A549 (cell line): ENCODE measurements around the gene NGB. TPM values are rescaled to one million over a fixed set of nuclear protein-coding genes. Genes with fewer than 3 reads are reported as not detected.

Source experiments
- ATAC-seq, 2 experiments: fragments of 200-7000 bp in 1 of 2; fragments of >200 bp in 1 of 2; cut with Nextera tagmentation in 1 of 2; cut with Tn5 transposase in 1 of 2; 3 replicates each; pipeline versions ENCODE4 v1.8.0 to v1.9.1; 2018 to 2020; ENCODE audit warnings: mild to moderate bottlenecking in 1 of 2, moderate library complexity in 1 of 2
- CTCF ChIA-PET: fragments of 300-600 bp; sonication (Branson Sonifier 250); formaldehyde crosslinking; extraction: SDS; loops from one replicate; lab custom pipeline; 2021; ENCODE audit warnings: antibody characterized with exemption, inconsistent platforms; lab: Yijun Ruan, JAX
- POLR2A ChIA-PET: fragments of 350-600 bp; formaldehyde crosslinking; extraction: SDS; loops from one replicate; lab custom pipeline; 2021; ENCODE audit warnings: antibody characterized with exemption, inconsistent platforms; lab: Yijun Ruan, JAX
- DNase-seq, 2 experiments: peaks; one replicate each; pipeline versions ENCODE4 v3.0.0 to v3.0.0-alpha.2; 2011 to 2016; ENCODE audit warnings: low read depth in 1 of 2, low spot score in 1 of 2
- FAIRE-seq: peaks from 2 replicates; lab custom pipeline; 2011; peaks lifted over from hg19 to GRCh38; lab: Jason Lieb, UNC
- H3K27ac ChIP-seq, 2 experiments: fragments of >200 bp; sonication (Bioruptor Twin); formaldehyde crosslinking; 3 replicates each; pipeline ENCODE4 v1.5.1; 2016 to 2017
- H3K4me1 ChIP-seq: fragments of >200 bp; sonication (Bioruptor Twin); formaldehyde crosslinking; 3 replicates; pipeline ENCODE4 v1.6.1; 2016
- H3K4me2 ChIP-seq: fragments of >200 bp; sonication (Bioruptor Twin); formaldehyde crosslinking; 3 replicates; pipeline ENCODE4 v1.6.1; 2016
- H3K4me3 ChIP-seq: fragments of >200 bp; sonication (Bioruptor Twin); formaldehyde crosslinking; 3 replicates; pipeline ENCODE4 v1.5.1; 2016
- H3K9me3 ChIP-seq: fragments of >200 bp; sonication (Bioruptor Twin); formaldehyde crosslinking; 3 replicates; pipeline ENCODE4 v1.6.1; 2016
- CBX2 ChIP-seq: fragments of 200-600 bp; sonication (generic); IDR thresholded peaks from 2 replicates; pipeline ENCODE4 v1.6.1; 2016; ENCODE audit warnings: low read depth, mild to moderate bottlenecking, borderline replicate concordance
- CEBPB ChIP-seq, 2 experiments: fragments of >200 bp in 1 of 2; sonication (Bioruptor Twin) in 1 of 2; formaldehyde crosslinking in 1 of 2; IDR thresholded peaks; 2 replicates each; pipeline ENCODE4 v1.6.1; 2012 to 2016
- EHF ChIP-seq: fragments of 250-450 bp; sonication (Bioruptor Pico); IDR thresholded peaks from 2 replicates; pipeline ENCODE4 v1.5.0; 2020; ENCODE audit warnings: mild to moderate bottlenecking
- ESRRA ChIP-seq: fragments of 150-350 bp; IDR thresholded peaks from 2 replicates; pipeline ENCODE4 v1.6.1; 2014; ENCODE audit warnings: mild to moderate bottlenecking, low read length, borderline replicate concordance
- FOSL2 ChIP-seq, 2 experiments: fragments of 450-650 bp in 1 of 2; fragments of >200 bp in 1 of 2; sonication (Bioruptor Twin) in 1 of 2; formaldehyde crosslinking; IDR thresholded peaks; 2 replicates each; pipeline versions ENCODE4 v1.5.0 to v1.6.1; 2016 to 2020; ENCODE audit warnings: mild to moderate bottlenecking in 1 of 2, moderate library complexity in 1 of 2
- FOXS1 ChIP-seq: fragments of 250-450 bp; sonication (Bioruptor Pico); IDR thresholded peaks from 2 replicates; pipeline ENCODE4 v1.5.0; 2020; ENCODE audit warnings: mild to moderate bottlenecking, moderate library complexity
- HDAC2 ChIP-seq: fragments of 200-600 bp; sonication (generic); IDR thresholded peaks from 2 replicates; pipeline ENCODE4 v1.6.1; 2016
- HOXB13 ChIP-seq: fragments of 250-450 bp; sonication (Bioruptor Pico); IDR thresholded peaks from 2 replicates; pipeline ENCODE4 v1.5.0; 2020; ENCODE audit warnings: low read depth, mild to moderate bottlenecking, moderate library complexity
- JUN ChIP-seq, 2 experiments: fragments of >200 bp; sonication (Bioruptor Twin); formaldehyde crosslinking; IDR thresholded peaks; 2 replicates in 1 of 2; 3 replicates in 1 of 2; pipeline ENCODE4 v1.6.1; 2016 to 2017
- JUNB ChIP-seq: fragments of >200 bp; sonication (Bioruptor Twin); formaldehyde crosslinking; IDR thresholded peaks from 2 replicates; pipeline ENCODE4 v1.6.1; 2016
- KDM1A ChIP-seq: fragments of 200-600 bp; sonication (generic); IDR thresholded peaks from 2 replicates; pipeline ENCODE4 v1.6.1; 2016; ENCODE audit warnings: low read depth, mild to moderate bottlenecking
- MAFK ChIP-seq: fragments of 450-650 bp; IDR thresholded peaks from 2 replicates; pipeline ENCODE4 v1.6.1; 2014; ENCODE audit not compliant: partially characterized antibody
- MAX ChIP-seq: IDR thresholded peaks from 2 replicates; pipeline ENCODE4 v1.6.1; 2012
- MAZ ChIP-seq: fragments of 150-350 bp; IDR thresholded peaks from 2 replicates; pipeline ENCODE4 v1.6.1; 2014; ENCODE audit warnings: antibody characterized with exemption, low read depth, low read length, borderline replicate concordance
- MYC ChIP-seq: IDR thresholded peaks from 2 replicates; pipeline ENCODE4 v1.6.1; 2012; ENCODE audit warnings: mild to moderate bottlenecking, inconsistent platforms, low read length, improper control_type of control experiment, borderline replicate concordance
- PHF8 ChIP-seq: fragments of 200-600 bp; sonication (generic); IDR thresholded peaks from 2 replicates; pipeline ENCODE4 v1.6.1; 2016; ENCODE audit warnings: low read depth, mild to moderate bottlenecking, antibody characterized with exemption, moderate library complexity, borderline replicate concordance
- POLR2AphosphoS2 ChIP-seq: conservative IDR thresholded peaks from 2 replicates; pipeline ENCODE4 v1.6.1; 2012; ENCODE audit warnings: low read length, improper control_type of control experiment, inconsistent platforms
- RAD21 ChIP-seq, 2 experiments: fragments of >200 bp in 1 of 2; sonication (Bioruptor Twin) in 1 of 2; formaldehyde crosslinking in 1 of 2; IDR thresholded peaks in 1 of 2; conservative IDR thresholded peaks in 1 of 2; 2 replicates in 1 of 2; 3 replicates in 1 of 2; pipeline ENCODE4 v1.6.1; 2012 to 2018; ENCODE audit warnings: inconsistent platforms in 1 of 2
- REST ChIP-seq: fragments of 200-600 bp; sonication (generic); IDR thresholded peaks from 2 replicates; pipeline ENCODE4 v1.6.1; 2016; ENCODE audit warnings: antibody characterized with exemption, mild to moderate bottlenecking, moderate library complexity
- RNF2 ChIP-seq: fragments of 200-600 bp; sonication (generic); IDR thresholded peaks from 2 replicates; pipeline ENCODE4 v1.6.1; 2016; ENCODE audit warnings: low read depth, mild to moderate bottlenecking, antibody characterized with exemption, moderate library complexity, borderline replicate concordance
- TFCP2L1 ChIP-seq: fragments of 250-450 bp; sonication (Bioruptor Pico); IDR thresholded peaks from 2 replicates; pipeline ENCODE4 v1.5.0; 2021; ENCODE audit warnings: mild to moderate bottlenecking
- WGBS: methylation state at CpG from one replicate; pipeline ENCODE4 v1.1.6; 2017; ENCODE audit errors: missing lambda C conversion rate; 5-methylcytosine and 5-hydroxymethylcytosine counted together
- polyA plus RNA-seq, 4 experiments: library from polyadenylated mRNA; depleted of rRNA in 3 of 4; stranded (reverse); fragments of >200 nt; fragmentation: RNase III in 1 of 4; extraction: RNeasy Plus Mini Kit Qiagen cat#74134 plus additional on column Dnase treatment in 1 of 4; gene quantifications; 2 replicates in 3 of 4; 3 replicates in 1 of 4; pipeline ENCODE4 v1.2.3, GENCODE V29; 2011 to 2017
- TF ChIP-seq, protein P1 (sequence below): fragments of 150-350 bp; IDR thresholded peaks from 2 replicates; pipeline ENCODE4 v1.6.1; 2014; ENCODE audit warnings: low read depth, mild to moderate bottlenecking, low read length
- TF ChIP-seq, protein P2 (sequence below): fragments of >200 bp; sonication (Bioruptor Twin); formaldehyde crosslinking; IDR thresholded peaks from 2 replicates; pipeline ENCODE4 v1.6.1; 2016

The NGB gene
- polyA plus RNA-seq, 2 of the 4 experiments (the other 2 are of a cell fraction) = not detected

DNA sequence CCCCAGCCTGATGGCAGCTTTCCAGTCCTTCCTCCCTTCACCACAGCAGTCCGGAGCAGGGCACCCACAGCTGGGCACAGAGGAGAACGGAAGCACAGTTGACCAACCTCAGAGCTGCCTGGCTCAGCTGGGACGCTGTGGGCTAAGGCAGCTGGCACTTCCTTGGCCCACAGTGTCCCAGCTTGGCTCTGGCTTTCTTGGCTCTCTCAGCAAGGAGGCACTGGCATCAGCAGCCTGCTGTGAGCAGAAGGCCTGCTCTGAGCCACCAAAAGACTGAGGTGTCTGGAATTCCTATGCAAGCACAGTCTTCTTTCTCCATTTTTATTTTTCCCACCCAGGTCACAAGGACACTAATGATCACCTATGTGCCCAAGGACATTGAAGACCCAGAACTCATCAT lies 32.6 kb downstream of the NGB start:
- FAIRE-seq = no peak
- CTCF ChIA-PET = interaction anchor here (0.8 to 2.6 kb wide), 4 partner anchors 21 to 365 kb away, joined by 3 to 9 read pairs (median 5); no protein-coding TSS in a partner anchor
- Histone ChIP-seq H3K4me3 (no peak overlapping the region), H3K9me3 (no peaks in the 10 kb centered on the region), H3K4me1 (no peaks in the 10 kb centered on the region), H3K27ac (no peak overlapping the region)
- POLR2A ChIA-PET = no interaction called here
- ATAC-seq = no peak
- TF ChIP-seq TFCP2L1 (CRISPR knock-in tag) (no peak), JUNB (no peak), ESRRA (no peak)
- TF ChIP-seq, protein P1, sequence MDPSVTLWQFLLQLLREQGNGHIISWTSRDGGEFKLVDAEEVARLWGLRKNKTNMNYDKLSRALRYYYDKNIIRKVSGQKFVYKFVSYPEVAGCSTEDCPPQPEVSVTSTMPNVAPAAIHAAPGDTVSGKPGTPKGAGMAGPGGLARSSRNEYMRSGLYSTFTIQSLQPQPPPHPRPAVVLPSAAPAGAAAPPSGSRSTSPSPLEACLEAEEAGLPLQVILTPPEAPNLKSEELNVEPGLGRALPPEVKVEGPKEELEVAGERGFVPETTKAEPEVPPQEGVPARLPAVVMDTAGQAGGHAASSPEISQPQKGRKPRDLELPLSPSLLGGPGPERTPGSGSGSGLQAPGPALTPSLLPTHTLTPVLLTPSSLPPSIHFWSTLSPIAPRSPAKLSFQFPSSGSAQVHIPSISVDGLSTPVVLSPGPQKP = no peak
- TF ChIP-seq, all 56 proteins: peak for 0
- 59% methylated on average over 3 of the region's 3 CpGs for WGBS
- no peak for DNase-seq
- no peak overlapping the region for H3K4me2 ChIP-seq

- ATAC-seq (no peak), FAIRE-seq (no peak), DNase-seq (no peak)
- H3K9me3 ChIP-seq = no peaks in the 10 kb centered on the region
- no peak overlapping the region for H3K4me3 ChIP-seq
- H3K27ac ChIP-seq = no peak overlapping the region
- no peaks in the 10 kb centered on the region for H3K4me1 ChIP-seq
- H3K4me2 ChIP-seq = no peak overlapping the region
- 54% methylated on average over 6 of the region's 7 CpGs for WGBS
- CTCF ChIA-PET = interaction anchor here (0.5 to 2.6 kb wide), 4 partner anchors 20 to 85 kb away, joined by 3 to 9 read pairs (median 4); no protein-coding TSS in a partner anchor
- POLR2A ChIA-PET = no interaction called here
- TF ChIP-seq REST (no peak), CBX2 (no peak), MAZ (no peak), EHF (CRISPR knock-in tag) (no peak), MAFK (no peak), JUNB (no peak), CEBPB (IDR thresholded peaks at IDR 0.05) (no peak), KDM1A (no peak), POLR2AphosphoS2 (no peak)
- TF ChIP-seq, protein P2, sequence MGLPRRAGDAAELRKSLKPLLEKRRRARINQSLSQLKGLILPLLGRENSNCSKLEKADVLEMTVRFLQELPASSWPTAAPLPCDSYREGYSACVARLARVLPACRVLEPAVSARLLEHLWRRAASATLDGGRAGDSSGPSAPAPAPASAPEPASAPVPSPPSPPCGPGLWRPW = no peak
- TF ChIP-seq, all 56 proteins: peak for 0
These were observed 34.2 kb downstream of the NGB start for GRCh38 chr14:77236814-77237213.

- no peaks in the 10 kb centered on the region for H3K9me3 ChIP-seq
- TF ChIP-seq RAD21 (conservative IDR thresholded peaks at IDR 0.05 in 1 of 2, IDR thresholded peaks at IDR 0.05 in 1 of 2) (no peak), EHF (CRISPR knock-in tag) (no peak), MAFK (no peak), HOXB13 (CRISPR knock-in tag) (no peak), FOXS1 (CRISPR knock-in tag) (no peak), MYC (no peak), MAX (no peak), RNF2 (no peak), FOSL2 (IDR thresholded peaks at IDR 0.05) (no peak), FOSL2 (CRISPR knock-in tag; IDR thresholded peaks at IDR 0.05) (no peak), PHF8 (no peak), JUN (IDR thresholded peaks at IDR 0.05) (no peak), HDAC2 (no peak)
- no peaks in the 10 kb centered on the region for H3K4me1 ChIP-seq
- POLR2A ChIA-PET = no interaction called here
- H3K27ac ChIP-seq = no peak overlapping the region
- no peak for DNase-seq
- WGBS = 3% methylated on average over 3 of the region's 3 CpGs
- CTCF ChIA-PET = no interaction called here
- H3K4me2 ChIP-seq = no peak overlapping the region
- ATAC-seq = no peak
- no peak overlapping the region for H3K4me3 ChIP-seq
- no peak for FAIRE-seq
These were observed 39.3 kb downstream of the NGB start for GRCh38 chr14:77231721-77232120.
